ENCODE data around the gene SCG3. TPM values are rescaled to one million over a fixed set of nuclear protein-coding genes. Genes with fewer than 3 reads are reported as not detected.

Gene SCG3
- total RNA-seq, 4 donors from 2014 or later, result 0.41 TPM; not detected in 3

GRCh38 chr15:51720201-51720995 is 39.1 kb downstream of the SCG3 start:
- TF ChIP-seq POLR2A (IDR thresholded peaks at IDR 0.05) (no peak), CTCF (IDR thresholded peaks at IDR 0.05) (no peak)
- DNase-seq, result no peak
- no peaks in the 10 kb centered on the region for H3K27me3 ChIP-seq
- no peak overlapping the region for H3K4me3 ChIP-seq
- peaks cover 0 to 8% of the 10 kb centered on the region in 2 donors for H3K4me1 ChIP-seq
- intact Hi-C loops (cut with DNase I; ENCODE audit: low total_unique reads), result no loop called here
- H3K9me3 ChIP-seq, result no peaks in the 10 kb centered on the region
- no peaks in the 10 kb centered on the region for H3K36me3 ChIP-seq
- H3K27ac ChIP-seq, result peak overlapping the region in 1 of 2 donors; percentile 23

- Histone ChIP-seq H3K36me3 (no peaks in the 10 kb centered on the region), H3K27ac (peak overlapping the region; percentile 23 to 25), H3K4me1 (peaks cover 0 to 8% of the 10 kb centered on the region in 2 donors), H3K27me3 (no peaks in the 10 kb centered on the region), H3K9me3 (no peaks in the 10 kb centered on the region), H3K4me3 (no peak overlapping the region)
- DNase-seq, result no peak
- intact Hi-C loops (cut with DNase I; ENCODE audit: low total_unique reads), result no loop called here
- TF ChIP-seq CTCF (IDR thresholded peaks at IDR 0.05) (no peak), POLR2A (IDR thresholded peaks at IDR 0.05) (no peak)
Measured at GRCh38 chr15:51721199-51721960, 40.1 kb downstream of the SCG3 start.

GRCh38 chr15:51724199-51724598 is 42.9 kb downstream of the SCG3 start:
- H3K36me3 ChIP-seq, result no peaks in the 10 kb centered on the region
- H3K4me1 ChIP-seq, result peaks cover 5 to 8% of the 10 kb centered on the region in 2 donors
- no peak for TF ChIP-seq CTCF (IDR thresholded peaks at IDR 0.05)
- no peak for TF ChIP-seq POLR2A (IDR thresholded peaks at IDR 0.05)
- no peaks in the 10 kb centered on the region for H3K9me3 ChIP-seq
- H3K27me3 ChIP-seq, result no peaks in the 10 kb centered on the region
- peak overlapping the region; percentile 75 to 77 for H3K27ac ChIP-seq
- intact Hi-C loops (cut with DNase I; ENCODE audit: low total_unique reads), result no loop called here
- no peak overlapping the region for H3K4me3 ChIP-seq
- no peak for DNase-seq

- Histone ChIP-seq H3K9me3 (no peaks in the 10 kb centered on the region), H3K36me3 (no peaks in the 10 kb centered on the region), H3K4me3 (no peak overlapping the region), H3K4me1 (peaks cover 5 to 8% of the 10 kb centered on the region in 2 donors), H3K27ac (peak overlapping the region; percentile 75 to 77), H3K27me3 (no peaks in the 10 kb centered on the region)
- no peak for TF ChIP-seq CTCF (IDR thresholded peaks at IDR 0.05)
- TF ChIP-seq POLR2A (IDR thresholded peaks at IDR 0.05), result no peak
- DNase-seq, result no peak
- intact Hi-C loops (cut with DNase I; ENCODE audit: low total_unique reads), result no loop called here
Measured at GRCh38 chr15:51724673-51725072, 43.4 kb downstream of the SCG3 start.
